Activated CD4-positive, alpha-beta T cell treated with anti-CD3 and anti-CD28 coated beads, Interleukin-2, Interleukin-6, amounts not matched to agents 100 ng/mL and 50 ng/mL, durations not matched to agents 16 hours and 8 hours (primary cell): ENCODE measurements around the gene DMTF1.
"Not testable (repeated sequence)": the region's sequence is repeated elsewhere in the genome, so short reads cannot be mapped to it uniquely, and the experiment has no call there.

Experiments used
- DNase-seq: peaks from one replicate; pipeline ENCODE4 v3.0.0-alpha.2; 2020

DMTF1 gene

DNA sequence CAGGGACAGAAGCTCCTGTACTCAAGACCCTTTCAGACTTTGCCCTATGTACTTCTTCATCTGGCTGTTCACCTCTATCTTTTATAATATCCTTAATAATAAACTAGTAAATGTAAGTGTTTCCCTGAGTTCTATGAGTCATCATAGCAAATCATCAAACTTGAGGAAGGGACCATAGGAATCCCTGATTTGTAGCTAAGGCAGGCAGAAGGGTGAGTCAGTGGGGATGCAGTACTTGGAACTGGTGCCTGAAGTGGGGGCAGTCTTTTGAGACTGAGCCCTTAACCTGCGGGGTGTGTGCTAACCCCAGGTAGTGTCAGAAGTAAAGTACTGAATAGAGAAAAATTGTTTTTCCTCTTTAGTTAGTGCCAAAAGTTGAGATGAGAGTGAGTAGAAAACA lies 73.4 kb downstream of the DMTF1 start:
- no peak for DNase-seq

DNA sequence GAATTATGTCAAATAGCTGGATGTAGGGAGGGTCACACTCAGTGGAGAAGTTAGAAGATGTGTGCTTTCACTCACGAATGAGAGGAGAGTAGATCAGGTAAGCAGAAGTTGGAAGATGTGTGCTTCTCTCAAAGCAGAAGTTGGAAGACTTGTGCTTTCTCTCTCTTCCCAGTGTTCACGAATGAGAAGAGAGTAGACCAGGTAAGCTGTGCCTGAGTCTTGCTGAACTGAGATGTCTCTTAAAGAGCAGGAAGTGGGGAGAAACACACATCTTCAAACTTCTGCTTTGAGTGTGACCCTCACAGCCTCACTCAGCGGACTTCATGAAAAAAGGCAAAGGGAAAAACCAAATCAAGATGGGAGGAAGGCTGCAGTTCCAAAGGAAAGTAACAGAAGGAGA lies 74.2 kb downstream of the DMTF1 start:
- no peak for DNase-seq

DNA sequence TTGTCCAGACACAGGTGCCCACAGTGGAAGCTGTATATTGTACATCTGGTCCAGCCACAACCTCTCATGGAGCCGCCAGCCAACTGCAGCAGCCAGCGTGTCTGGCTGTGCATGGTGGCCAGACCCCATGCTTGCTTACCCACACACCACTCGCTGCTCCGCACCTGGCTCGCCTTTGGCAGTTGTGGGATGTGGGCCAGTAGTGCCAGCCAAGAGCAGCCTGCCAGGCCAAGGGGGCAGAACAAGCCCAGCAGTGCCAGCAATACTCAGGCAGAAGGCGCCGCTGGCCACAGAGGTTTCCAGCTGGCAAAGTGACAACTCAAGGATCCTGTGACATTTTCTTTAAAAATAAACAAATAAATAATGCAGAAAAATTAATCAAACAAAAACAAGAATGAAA lies 79.0 kb downstream of the DMTF1 start:
- no peak for DNase-seq

DNA sequence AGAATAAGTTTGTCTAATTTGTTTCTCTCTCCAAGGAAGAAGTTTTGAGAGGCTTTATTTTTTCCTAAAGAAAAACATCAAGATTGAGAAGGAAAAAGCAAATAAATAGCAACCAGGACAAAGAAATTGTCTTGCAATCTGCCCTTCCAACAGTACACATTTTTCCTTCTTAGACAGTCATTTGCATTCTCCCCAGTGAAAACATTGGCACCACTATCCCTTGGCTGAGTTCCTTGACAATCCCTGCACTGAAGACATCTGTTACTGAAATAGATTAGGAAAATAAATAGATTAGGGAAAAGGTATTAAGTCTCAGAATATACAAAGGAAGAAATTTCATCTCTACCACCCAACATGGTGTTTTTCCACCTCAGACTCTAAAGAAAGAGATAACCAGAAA lies 79.5 kb downstream of the DMTF1 start:
- DNase-seq = no peak

DNA sequence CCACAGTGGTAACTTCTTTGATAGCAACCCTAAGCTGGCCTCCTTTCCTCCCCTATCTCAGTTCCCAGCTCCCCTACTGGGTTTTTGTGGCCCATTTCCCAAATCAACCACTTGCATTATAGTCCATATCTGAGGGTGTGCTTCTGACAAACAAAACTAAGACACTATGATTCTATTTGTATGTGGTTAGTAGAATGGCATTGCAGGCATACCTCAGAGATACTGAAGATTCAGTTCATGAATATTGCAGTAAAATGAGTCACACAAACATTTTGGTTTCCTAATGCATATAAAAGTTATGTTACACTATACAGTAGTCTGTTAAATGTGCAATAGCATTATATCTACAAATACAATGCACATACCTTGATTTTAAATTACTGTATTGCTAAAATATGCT lies 82.7 kb downstream of the DMTF1 start:
- DNase-seq = no peak

DNA sequence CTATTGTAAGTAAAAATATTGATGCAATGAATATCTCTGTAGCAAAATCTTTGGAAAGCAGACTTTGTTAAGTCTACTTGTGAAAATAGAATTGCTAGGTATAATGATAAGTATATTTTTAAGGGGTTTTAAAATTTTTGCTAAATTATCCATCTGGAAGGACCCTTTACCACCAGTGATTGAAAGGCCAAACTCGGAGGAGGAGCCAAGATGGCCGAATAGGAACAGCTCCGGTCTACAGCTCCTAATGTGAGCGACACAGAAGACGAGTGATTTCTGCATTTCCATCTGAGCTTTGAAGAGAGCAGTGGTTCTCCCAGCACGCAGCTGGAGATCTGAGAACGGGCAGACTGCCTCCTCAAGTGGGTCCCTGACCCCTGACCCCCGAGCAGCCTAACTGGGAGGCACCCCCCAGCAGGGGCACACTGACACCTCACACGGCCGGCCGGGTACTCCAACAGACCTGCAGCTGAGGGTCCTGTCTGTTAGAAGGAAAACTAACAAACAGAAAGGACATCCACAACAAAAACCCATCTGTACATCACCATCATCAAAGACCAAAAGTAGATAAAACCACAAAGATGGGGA lies 86.3 kb downstream of the DMTF1 start:
- DNase-seq = not testable (repeated sequence)

DNA sequence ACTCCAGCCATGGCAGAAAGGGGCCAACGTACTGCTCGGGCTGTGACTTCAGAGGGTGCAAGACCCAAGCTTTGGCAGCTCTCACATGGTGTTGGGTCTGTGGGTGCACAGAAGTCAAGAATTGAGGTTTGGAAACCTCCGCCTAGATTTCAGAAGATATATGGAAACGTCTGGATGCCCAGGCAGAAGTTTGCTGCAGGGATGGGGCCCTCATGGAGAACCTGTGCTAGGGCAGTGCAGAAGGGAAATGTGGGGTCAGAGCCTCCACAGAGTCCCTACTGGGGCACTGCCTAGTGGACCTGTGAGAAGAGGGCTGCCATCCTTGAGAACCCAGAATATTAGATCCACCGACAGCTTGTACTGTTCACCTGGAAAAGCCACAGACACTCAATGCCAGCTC lies 93.4 kb downstream of the DMTF1 start:
- not testable (repeated sequence) for DNase-seq
